Measurements from ENCODE around the gene MTG2.

GRCh38 chr20:62216636-62217566 lies 34.1 kb downstream of the MTG2 start:
- TF ChIP-seq CTCF (IDR thresholded peaks at IDR 0.05) = no peak
- TF ChIP-seq POLR2A (IDR thresholded peaks at IDR 0.05) = no peak
